CD4-positive, alpha-beta T cell treated with Interleukin-1 beta for 1 hour (primary cell): ENCODE results near the gene LELP1.
"Not testable (repeated sequence)": the region's sequence is repeated elsewhere in the genome, so short reads cannot be mapped to it uniquely, and the experiment has no call there.

ENCODE experiments used
- DNase-seq, 2 donors: peaks; one replicate each; pipeline ENCODE4 v3.0.0-alpha.2; 2020 to 2022

The LELP1 gene

GRCh38 chr1:153203130-153203529 is at the start of gene LELP1:
TSS of gene LELP1 (plus strand) at chr1:153203430. CDS start at chr1:153204708, 1,278 bp downstream.
- DNase-seq: no peak

- DNase-seq: no peak
Observed at GRCh38 chr1:153155541-153155940, 47.7 kb upstream of the LELP1 start.

GRCh38 chr1:153168686-153169085 is 34.5 kb upstream of the LELP1 start:
- no peak for DNase-seq

- no peak for DNase-seq
Observed at GRCh38 chr1:153174624-153175023, 28.6 kb upstream of the LELP1 start.

- DNase-seq: no peak
Observed at GRCh38 chr1:153178922-153179321, 24.3 kb upstream of the LELP1 start.

- DNase-seq: no peak
Observed at GRCh38 chr1:153180556-153180955, 22.7 kb upstream of the LELP1 start.

- not testable (repeated sequence) for DNase-seq
Observed at GRCh38 chr1:153188301-153188700, 14.9 kb upstream of the LELP1 start.

GRCh38 chr1:153190373-153190772 is 12.9 kb upstream of the LELP1 start:
- DNase-seq: no peak

GRCh38 chr1:153192697-153193096 is 10.5 kb upstream of the LELP1 start:
- no peak for DNase-seq

- DNase-seq: no peak
Observed at GRCh38 chr1:153194331-153195050, 8.7 kb upstream of the LELP1 start.

- no peak for DNase-seq
Observed at GRCh38 chr1:153195216-153195615, 8.0 kb upstream of the LELP1 start.

- DNase-seq: no peak
Observed at GRCh38 chr1:153202006-153202405, 1.2 kb upstream of the LELP1 start.

- DNase-seq: no peak
Observed at GRCh38 chr1:153206631-153207030, 3.4 kb downstream of the LELP1 start.

GRCh38 chr1:153210206-153210605 is 7.0 kb downstream of the LELP1 start:
- no peak for DNase-seq

GRCh38 chr1:153212201-153212600 is 9.0 kb downstream of the LELP1 start:
- no peak for DNase-seq

GRCh38 chr1:153213519-153213918 is 10.3 kb downstream of the LELP1 start:
- DNase-seq: no peak

- DNase-seq: no peak
Observed at GRCh38 chr1:153217212-153217611, 14.0 kb downstream of the LELP1 start, which contains the start of gene PRR9. TSS of gene PRR9 (plus strand) at chr1:153217584. CDS start at chr1:153218145, 561 bp downstream.

GRCh38 chr1:153217744-153218416 is 14.7 kb downstream of the LELP1 start:
- DNase-seq: no peak

- DNase-seq: no peak
Observed at GRCh38 chr1:153220606-153221303, 17.5 kb downstream of the LELP1 start.

GRCh38 chr1:153223040-153223891 is 20.0 kb downstream of the LELP1 start:
- DNase-seq: peak; percentile 36 to 44

GRCh38 chr1:153227810-153228209 is 24.6 kb downstream of the LELP1 start:
- no peak for DNase-seq

GRCh38 chr1:153228491-153228890 is 25.3 kb downstream of the LELP1 start:
- no peak for DNase-seq
